ENCODE data around the gene NEO1. TPM values are rescaled to one million over a fixed set of nuclear protein-coding genes. Genes with fewer than 3 reads are reported as not detected.

Gene NEO1
- total RNA-seq, 1 experiment from 2014 or later, result 41.8 TPM

DNA sequence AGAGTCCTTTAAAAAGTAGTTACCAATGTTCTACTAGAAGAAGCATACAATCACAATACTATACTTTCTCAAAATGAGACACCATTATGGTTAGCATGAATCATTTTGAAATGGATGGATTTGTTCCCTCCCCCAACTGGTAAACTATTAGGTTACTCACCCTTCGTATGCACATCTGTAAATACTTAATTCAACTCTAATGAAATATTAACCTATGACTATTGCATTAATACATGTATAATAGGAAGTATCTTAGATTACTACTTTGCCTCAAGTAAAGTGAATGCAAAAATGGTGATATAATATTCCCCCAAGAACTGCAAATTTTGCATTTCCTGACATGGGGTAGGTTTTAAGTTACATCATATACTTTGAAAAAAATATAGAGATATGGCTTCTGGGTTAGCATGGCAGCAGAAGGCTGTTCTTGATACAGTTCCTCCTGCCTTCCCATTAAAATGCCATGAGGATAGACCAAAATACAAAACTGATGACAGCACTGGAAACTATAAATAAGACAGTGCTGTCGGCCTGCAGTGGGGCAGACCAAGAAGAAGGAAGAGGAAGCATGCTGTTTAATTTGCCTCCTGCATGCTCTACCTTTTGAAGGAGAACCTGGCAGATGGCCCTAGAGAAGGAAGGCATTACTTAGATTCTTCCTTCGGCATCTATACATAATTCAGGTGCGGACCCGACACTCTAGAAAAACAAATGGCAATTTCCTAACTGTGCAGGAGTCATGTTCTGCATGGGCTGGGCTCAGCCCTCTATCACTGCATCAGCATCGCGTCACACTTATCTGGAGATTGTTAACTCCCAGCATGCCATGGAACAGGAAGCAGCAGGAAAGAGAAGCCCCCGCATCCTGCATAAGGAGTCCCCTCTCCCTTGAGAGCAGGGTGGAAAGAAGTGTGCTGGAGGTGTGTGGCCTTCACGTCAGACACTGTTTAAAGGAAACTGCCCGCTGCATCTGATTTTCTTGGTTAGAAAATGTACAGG lies 41.8 kb upstream of the NEO1 start:
- Histone ChIP-seq H2BK15ac (ENCODE audit: low read depth, low read length) (no peak overlapping the region), H3K18ac (ENCODE audit: insufficient read length, low read depth, low read length) (no peak overlapping the region), H4K5ac (ENCODE audit: insufficient read length, low read depth, low read length) (no peak overlapping the region), H4K20me1 (ENCODE audit: control insufficient read depth, insufficient read depth, insufficient read length) (no peaks in the 10 kb centered on the region), H3K9ac (ENCODE audit: extremely low read depth, insufficient read length, low read length) (no peak overlapping the region), H3K27me3 (ENCODE audit: insufficient read depth, low read length) (no peaks in the 10 kb centered on the region), H4K91ac (ENCODE audit: insufficient read length, low read depth, low read length) (no peak overlapping the region), H2BK5ac (ENCODE audit: insufficient read length, low read length) (no peak overlapping the region), H2BK12ac (ENCODE audit: insufficient read length, low read depth, low read length) (no peak overlapping the region), H3T11ph (ENCODE audit: low read length) (no peak overlapping the region), H3K23me2 (ENCODE audit: insufficient read length, low read depth, low read length, poor library complexity, severe bottlenecking) (no peaks in the 10 kb centered on the region), H3K27ac (ENCODE audit: insufficient read length, low read depth, low read length) (no peak overlapping the region), H3K4me2 (ENCODE audit: insufficient read depth, insufficient read length, low read length) (no peak overlapping the region), H2BK20ac (ENCODE audit: low read depth, low read length, poor library complexity, severe bottlenecking) (no peak overlapping the region), H3K4ac (ENCODE audit: low read depth, low read length) (no peak overlapping the region), H2AFZ (ENCODE audit: low read length) (no peak overlapping the region), H2AK5ac (ENCODE audit: insufficient read length, low read length) (no peak overlapping the region), H2BK120ac (ENCODE audit: low read depth, low read length, poor library complexity, severe bottlenecking) (no peak overlapping the region), H3K14ac (ENCODE audit: insufficient read depth, low read length) (no peak overlapping the region), H3K23ac (ENCODE audit: insufficient read length, low read depth, low read length) (no peak overlapping the region), H3K79me1 (ENCODE audit: insufficient read depth, low read depth, low read length, poor library complexity, severe bottlenecking) (no peaks in the 10 kb centered on the region), H3K56ac (ENCODE audit: insufficient read length, low read depth, low read length) (no peak overlapping the region), H3K79me2 (ENCODE audit: insufficient read depth, low read length) (no peaks in the 10 kb centered on the region), H4K8ac (replicated peaks; ENCODE audit: insufficient read length, low read depth, low read length) (no peak overlapping the region), H3K9me3 (ENCODE audit: control insufficient read depth, low read depth, low read length) (no peaks in the 10 kb centered on the region), H3K4me1 (ENCODE audit: insufficient read depth, low read length) (no peaks in the 10 kb centered on the region)
- Mint-ChIP-seq H3K4me3 (no peak overlapping the region), H3K27me3 (ENCODE audit: low read depth) (peaks cover 1% of the 10 kb centered on the region; the same call in 1 of the 2 replicates), H3K9me3 (no peaks in the 10 kb centered on the region), H3K27ac (no peak overlapping the region), H3K36me3 (ENCODE audit: insufficient read depth in 1 of 3, low read depth in 3 of 3) (no peaks in the 10 kb centered on the region), H3K4me1 (peaks cover 4 to 8% of the 10 kb centered on the region in 2 experiments)
- TF ChIP-seq, protein P1, sequence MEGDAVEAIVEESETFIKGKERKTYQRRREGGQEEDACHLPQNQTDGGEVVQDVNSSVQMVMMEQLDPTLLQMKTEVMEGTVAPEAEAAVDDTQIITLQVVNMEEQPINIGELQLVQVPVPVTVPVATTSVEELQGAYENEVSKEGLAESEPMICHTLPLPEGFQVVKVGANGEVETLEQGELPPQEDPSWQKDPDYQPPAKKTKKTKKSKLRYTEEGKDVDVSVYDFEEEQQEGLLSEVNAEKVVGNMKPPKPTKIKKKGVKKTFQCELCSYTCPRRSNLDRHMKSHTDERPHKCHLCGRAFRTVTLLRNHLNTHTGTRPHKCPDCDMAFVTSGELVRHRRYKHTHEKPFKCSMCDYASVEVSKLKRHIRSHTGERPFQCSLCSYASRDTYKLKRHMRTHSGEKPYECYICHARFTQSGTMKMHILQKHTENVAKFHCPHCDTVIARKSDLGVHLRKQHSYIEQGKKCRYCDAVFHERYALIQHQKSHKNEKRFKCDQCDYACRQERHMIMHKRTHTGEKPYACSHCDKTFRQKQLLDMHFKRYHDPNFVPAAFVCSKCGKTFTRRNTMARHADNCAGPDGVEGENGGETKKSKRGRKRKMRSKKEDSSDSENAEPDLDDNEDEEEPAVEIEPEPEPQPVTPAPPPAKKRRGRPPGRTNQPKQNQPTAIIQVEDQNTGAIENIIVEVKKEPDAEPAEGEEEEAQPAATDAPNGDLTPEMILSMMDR (conservative IDR thresholded peaks at IDR 0.05), result no peak
- WGBS (ENCODE audit: extremely low coverage, insufficient read length, low lambda C conversion rate), result no CpG with 5 or more reads among the region's 10 CpGs
- DNase-seq, result no peak

All from H9 (cell line).